HUES48 (cell line): ENCODE measurements around the gene PLPPR5.

Experiments used
- H3K27ac ChIP-seq: one replicate; pipeline ENCODE4 v1.7.0; 2013; ENCODE audit warnings: low read depth, low read length, inconsistent platforms
- H3K27me3 ChIP-seq: 2 replicates; pipeline ENCODE4 v1.6.1; 2013; ENCODE audit warnings: mild to moderate bottlenecking, low read length; ENCODE audit not compliant: control insufficient read depth, insufficient read depth
- H3K36me3 ChIP-seq: 2 replicates; pipeline ENCODE4 v1.6.1; 2013; ENCODE audit warnings: low read length; ENCODE audit not compliant: control insufficient read depth, insufficient read depth
- H3K4me1 ChIP-seq: 2 replicates; pipeline ENCODE4 v1.6.1; 2013; ENCODE audit warnings: mild to moderate bottlenecking, low read length; ENCODE audit not compliant: control insufficient read depth, insufficient read depth
- H3K4me3 ChIP-seq: 2 replicates; pipeline ENCODE4 v1.5.1; 2013; ENCODE audit warnings: mild to moderate bottlenecking, low read depth, low read length
- H3K9ac ChIP-seq: 2 replicates; pipeline ENCODE4 v1.6.1; 2013; ENCODE audit warnings: mild to moderate bottlenecking, low read depth, low read length, moderate library complexity
- H3K9me3 ChIP-seq: 2 replicates; pipeline ENCODE4 v1.6.1; 2013; ENCODE audit warnings: low read length; ENCODE audit not compliant: control insufficient read depth, insufficient read depth

Gene PLPPR5

DNA sequence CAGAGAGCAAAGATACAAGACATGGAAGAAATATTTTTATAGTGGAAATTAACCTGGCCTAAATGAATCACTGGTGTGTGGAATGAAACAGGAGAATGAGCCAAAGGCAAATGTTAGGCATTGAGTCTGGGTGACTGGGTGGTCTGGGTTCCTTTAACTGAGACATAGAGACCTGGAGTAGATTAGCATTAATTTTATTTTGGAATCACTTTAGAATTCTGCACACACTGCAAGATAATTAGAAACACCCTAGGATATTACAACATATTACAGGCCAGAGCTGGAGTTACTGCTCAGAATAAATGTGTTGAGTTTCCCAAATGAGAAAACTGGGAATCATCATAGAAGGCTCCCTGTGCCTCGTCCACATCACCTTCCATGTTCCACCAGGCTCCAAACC is 85.5 kb downstream of the PLPPR5 start:
- no peaks in the 10 kb centered on the region for H3K36me3 ChIP-seq
- no peak overlapping the region for H3K4me3 ChIP-seq
- H3K27ac ChIP-seq = no peak overlapping the region
- no peak overlapping the region for H3K9ac ChIP-seq
- H3K27me3 ChIP-seq = no peaks in the 10 kb centered on the region
- H3K4me1 ChIP-seq = peaks cover 6% of the 10 kb centered on the region; the same call in 1 of the 2 replicates
- H3K9me3 ChIP-seq = no peaks in the 10 kb centered on the region

DNA sequence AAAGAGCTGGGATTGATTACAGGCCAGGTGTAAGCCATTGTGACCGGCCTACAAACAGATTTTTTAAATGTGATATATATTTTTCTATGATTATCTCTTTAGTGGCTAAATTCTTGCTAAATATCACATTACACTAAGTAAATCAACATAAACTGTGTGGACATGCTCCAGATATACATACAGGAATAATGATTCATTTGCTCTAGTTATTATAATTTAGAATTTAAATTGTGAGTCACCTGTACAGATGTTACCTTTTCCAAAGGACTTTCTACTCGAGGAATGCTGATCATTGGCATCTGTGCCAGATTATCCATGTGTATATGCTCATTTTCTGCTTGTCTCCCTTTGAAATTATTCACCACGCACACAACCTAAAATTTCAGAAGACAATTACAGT is 90.1 kb downstream of the PLPPR5 start:
- H3K36me3 ChIP-seq = no peaks in the 10 kb centered on the region
- no peak overlapping the region for H3K4me3 ChIP-seq
- no peak overlapping the region for H3K27ac ChIP-seq
- H3K9ac ChIP-seq = no peak overlapping the region
- no peaks in the 10 kb centered on the region for H3K9me3 ChIP-seq
- H3K27me3 ChIP-seq = no peaks in the 10 kb centered on the region
- H3K4me1 ChIP-seq = no peaks in the 10 kb centered on the region

DNA sequence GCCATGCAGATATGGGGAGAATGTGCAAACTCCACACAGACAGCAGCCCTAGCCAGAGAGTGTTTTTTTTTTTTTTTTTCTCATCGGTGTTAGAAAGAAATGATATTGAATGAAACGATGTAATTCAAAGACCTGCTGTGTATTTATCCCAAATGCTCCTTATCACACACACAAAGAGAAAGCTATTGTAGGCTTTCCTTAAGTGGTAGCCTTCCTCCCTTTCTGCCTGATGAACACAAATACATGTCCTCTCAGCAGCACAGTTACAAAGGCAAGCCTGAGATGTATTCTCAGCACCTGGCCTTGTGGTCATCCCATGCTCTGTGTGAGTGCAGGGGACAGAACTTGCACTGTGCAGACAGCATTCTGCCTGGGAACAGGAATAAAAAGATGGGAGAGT is 93.8 kb downstream of the PLPPR5 start:
- H3K27ac ChIP-seq = no peak overlapping the region
- no peak overlapping the region for H3K4me3 ChIP-seq
- H3K9ac ChIP-seq = no peak overlapping the region
- no peaks in the 10 kb centered on the region for H3K9me3 ChIP-seq
- H3K27me3 ChIP-seq = no peaks in the 10 kb centered on the region
- H3K36me3 ChIP-seq = no peaks in the 10 kb centered on the region
- no peaks in the 10 kb centered on the region for H3K4me1 ChIP-seq

DNA sequence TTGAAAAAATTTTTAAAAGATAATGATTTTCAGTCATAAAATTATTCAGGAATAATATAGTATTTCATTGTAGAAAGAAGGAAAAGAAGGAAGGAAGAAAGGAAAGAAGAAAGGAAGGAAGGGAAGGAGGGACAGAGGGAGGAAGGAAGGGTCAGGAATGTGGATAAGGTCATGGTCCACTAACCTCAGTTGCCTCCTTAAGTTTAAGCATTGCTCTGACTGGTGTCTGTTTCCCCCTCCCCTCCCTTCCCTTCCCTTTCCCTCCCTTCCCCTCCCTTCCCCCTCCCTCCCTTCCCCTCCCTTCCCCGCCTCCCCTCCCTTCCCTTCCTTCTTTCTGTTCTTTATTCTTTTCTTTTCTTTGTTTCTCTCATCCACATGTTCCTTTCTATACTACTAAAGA is 95.7 kb downstream of the PLPPR5 start:
- no peak overlapping the region for H3K4me3 ChIP-seq
- H3K4me1 ChIP-seq = no peaks in the 10 kb centered on the region
- H3K27me3 ChIP-seq = no peaks in the 10 kb centered on the region
- H3K27ac ChIP-seq = no peak overlapping the region
- no peak overlapping the region for H3K9ac ChIP-seq
- H3K36me3 ChIP-seq = no peaks in the 10 kb centered on the region
- H3K9me3 ChIP-seq = no peaks in the 10 kb centered on the region

DNA sequence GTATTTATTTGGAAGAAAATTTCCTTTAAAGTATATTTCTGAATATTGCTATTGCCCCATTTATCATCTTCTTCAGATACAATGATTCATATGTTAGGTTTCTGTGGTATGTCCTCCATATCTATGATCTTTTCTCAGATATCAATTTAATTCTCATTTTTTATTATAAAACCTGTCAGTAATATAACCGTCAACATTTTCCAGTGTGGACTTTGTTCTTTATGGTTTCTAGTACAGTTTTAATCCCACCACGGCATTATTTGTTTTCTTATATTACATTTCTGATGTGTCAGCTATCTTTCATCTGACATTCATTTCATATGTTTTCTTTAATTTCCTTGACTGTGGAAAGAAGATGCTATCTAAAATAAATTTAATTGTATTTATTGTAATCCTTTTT is 97.9 kb downstream of the PLPPR5 start:
- Histone ChIP-seq H3K27me3 (no peaks in the 10 kb centered on the region), H3K4me3 (no peak overlapping the region), H3K36me3 (no peaks in the 10 kb centered on the region), H3K9me3 (no peaks in the 10 kb centered on the region), H3K9ac (no peak overlapping the region), H3K27ac (no peak overlapping the region), H3K4me1 (no peaks in the 10 kb centered on the region)

DNA sequence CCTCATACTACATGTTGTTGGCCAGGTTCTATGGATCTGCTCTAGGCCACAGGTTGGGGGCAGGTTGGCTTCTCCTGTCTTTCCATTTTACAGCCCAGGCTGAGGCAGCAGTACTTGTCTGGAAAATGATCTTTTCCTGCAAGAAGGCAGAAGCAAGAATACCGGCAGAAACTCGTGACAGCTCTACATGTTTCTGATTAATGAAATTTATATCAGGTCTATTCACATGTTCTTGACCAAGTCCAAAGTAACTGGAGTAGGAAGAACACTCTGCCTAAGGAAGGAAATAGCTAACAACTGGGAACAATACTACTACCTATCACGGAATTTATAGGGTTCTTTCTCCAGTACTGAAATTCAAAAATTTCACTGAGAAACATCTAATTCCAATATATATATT is 98.3 kb downstream of the PLPPR5 start:
- no peaks in the 10 kb centered on the region for H3K9me3 ChIP-seq
- no peaks in the 10 kb centered on the region for H3K4me1 ChIP-seq
- no peak overlapping the region for H3K27ac ChIP-seq
- no peak overlapping the region for H3K9ac ChIP-seq
- no peaks in the 10 kb centered on the region for H3K36me3 ChIP-seq
- H3K27me3 ChIP-seq = no peaks in the 10 kb centered on the region
- H3K4me3 ChIP-seq = no peak overlapping the region

DNA sequence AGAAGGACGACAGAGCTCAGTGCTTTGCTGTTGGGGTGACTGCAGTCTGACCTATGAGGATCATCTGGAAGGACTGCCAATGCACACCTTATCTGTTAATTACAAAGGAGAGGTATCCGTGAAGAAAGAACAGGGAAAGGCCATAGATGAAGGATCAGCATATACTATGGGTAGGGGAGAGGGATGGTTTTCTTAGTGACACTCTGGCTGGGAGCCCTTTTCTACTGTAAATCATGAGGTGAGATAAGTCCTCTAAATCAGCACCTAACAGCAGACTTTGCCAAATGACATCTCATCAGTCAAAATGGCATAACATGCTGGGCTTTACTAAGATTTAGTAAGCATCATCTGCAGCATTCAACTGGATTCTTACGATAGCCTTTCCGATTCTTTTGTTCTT is 100.0 kb downstream of the PLPPR5 start:
- no peak overlapping the region for H3K4me3 ChIP-seq
- no peaks in the 10 kb centered on the region for H3K36me3 ChIP-seq
- no peaks in the 10 kb centered on the region for H3K4me1 ChIP-seq
- H3K27me3 ChIP-seq = no peaks in the 10 kb centered on the region
- H3K9ac ChIP-seq = no peak overlapping the region
- no peaks in the 10 kb centered on the region for H3K9me3 ChIP-seq
- no peak overlapping the region for H3K27ac ChIP-seq

DNA sequence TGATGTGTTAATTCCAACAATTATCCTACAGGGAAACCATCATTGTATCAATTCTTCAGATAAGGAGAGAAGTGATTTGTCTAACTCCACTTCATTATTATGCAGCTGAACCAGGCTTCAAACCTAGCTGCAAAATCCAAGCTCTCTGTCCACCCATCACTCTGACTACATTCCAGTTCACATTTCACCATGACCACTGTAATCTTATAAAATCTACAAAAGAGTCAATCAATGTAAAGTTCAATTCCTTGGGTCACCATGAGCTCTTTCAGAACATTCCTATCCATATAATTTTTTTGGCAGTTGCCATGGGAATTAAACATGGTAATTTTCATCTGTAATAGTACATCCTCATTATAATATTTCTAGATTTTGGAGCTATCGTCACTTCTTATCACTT is 100.9 kb downstream of the PLPPR5 start:
- Histone ChIP-seq H3K4me1 (no peaks in the 10 kb centered on the region), H3K9ac (no peak overlapping the region), H3K36me3 (no peaks in the 10 kb centered on the region), H3K4me3 (no peak overlapping the region), H3K27me3 (no peaks in the 10 kb centered on the region), H3K9me3 (no peaks in the 10 kb centered on the region), H3K27ac (no peak overlapping the region)

DNA sequence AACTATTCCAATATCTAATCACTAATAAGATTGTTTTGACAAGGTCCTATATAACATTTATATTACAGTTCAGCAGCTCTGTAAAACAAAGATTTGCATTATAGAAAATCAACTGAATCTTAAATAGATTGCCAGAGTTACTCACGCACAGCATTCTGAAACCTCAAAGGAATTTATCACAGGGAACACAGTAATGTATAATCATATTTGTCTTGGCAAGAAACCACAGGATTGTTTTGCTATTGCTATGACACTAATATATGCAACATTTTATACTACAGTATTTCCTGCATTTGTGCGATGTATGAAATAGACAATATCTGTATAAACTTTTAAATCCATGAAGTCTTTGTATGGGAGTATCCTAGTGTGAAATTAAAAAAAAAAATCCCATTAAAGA is 101.4 kb downstream of the PLPPR5 start:
- Histone ChIP-seq H3K4me3 (no peak overlapping the region), H3K4me1 (no peaks in the 10 kb centered on the region), H3K9me3 (no peaks in the 10 kb centered on the region), H3K36me3 (no peaks in the 10 kb centered on the region), H3K9ac (no peak overlapping the region), H3K27me3 (no peaks in the 10 kb centered on the region), H3K27ac (no peak overlapping the region)

DNA sequence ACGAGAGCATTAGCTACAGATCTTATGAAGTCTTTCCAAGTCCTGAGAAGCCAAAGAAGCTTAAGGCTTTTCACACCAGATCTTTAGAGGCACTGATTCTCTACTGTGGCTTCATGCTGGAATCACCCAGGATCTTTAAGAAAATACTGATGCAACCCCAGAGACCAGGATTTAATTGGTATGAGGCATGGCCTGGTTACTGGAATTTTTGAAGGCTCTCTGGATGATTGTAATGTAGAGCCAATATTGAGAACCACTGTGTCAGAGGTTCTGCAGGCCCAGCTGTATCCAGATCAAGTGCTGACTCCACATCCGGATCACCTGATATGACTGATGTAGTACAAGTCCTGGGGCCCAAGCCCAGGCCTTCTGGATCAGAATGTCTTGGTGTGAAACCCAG is 105.7 kb downstream of the PLPPR5 start:
- Histone ChIP-seq H3K36me3 (no peaks in the 10 kb centered on the region), H3K27me3 (no peaks in the 10 kb centered on the region), H3K4me3 (no peak overlapping the region), H3K27ac (no peak overlapping the region), H3K4me1 (no peaks in the 10 kb centered on the region), H3K9ac (no peak overlapping the region), H3K9me3 (no peaks in the 10 kb centered on the region)

DNA sequence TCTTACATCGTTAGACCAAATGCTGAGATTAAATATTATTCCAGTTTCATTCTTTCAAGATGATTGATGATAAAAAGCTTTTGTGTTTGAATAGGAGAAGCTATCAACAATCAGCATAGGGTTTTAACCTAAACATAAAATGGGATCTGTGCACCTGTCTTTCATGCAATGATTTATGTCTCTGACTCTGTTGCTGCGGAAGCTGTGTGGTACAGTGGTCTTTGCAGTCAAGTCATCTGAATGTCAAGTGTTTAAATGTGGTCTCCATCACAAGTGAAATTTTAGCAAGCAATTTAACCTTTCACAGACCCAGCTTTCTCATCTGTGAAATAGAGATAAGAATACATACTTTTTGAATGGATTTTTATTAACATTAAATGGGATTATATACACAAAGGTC is 107.2 kb downstream of the PLPPR5 start:
- no peak overlapping the region for H3K4me3 ChIP-seq
- no peak overlapping the region for H3K27ac ChIP-seq
- no peaks in the 10 kb centered on the region for H3K4me1 ChIP-seq
- H3K9me3 ChIP-seq = no peaks in the 10 kb centered on the region
- no peaks in the 10 kb centered on the region for H3K27me3 ChIP-seq
- H3K9ac ChIP-seq = no peak overlapping the region
- no peaks in the 10 kb centered on the region for H3K36me3 ChIP-seq
